Tongue (tissue), 2 donors: Measurements from ENCODE around the gene P2RY12. TPM values are rescaled to one million over a fixed set of nuclear protein-coding genes. Genes with fewer than 3 reads are reported as not detected.
"Not testable (repeated sequence)": the region's sequence is repeated elsewhere in the genome, so short reads cannot be mapped to it uniquely, and the experiment has no call there.

Experiments
- DNase-seq: peaks from one replicate; pipeline ENCODE4 v3.0.0-alpha.2; 2015
- total RNA-seq: library from RNA; depleted of rRNA; stranded (reverse); fragments of >200 nt; gene quantifications from one replicate; pipeline ENCODE4 v1.2.3, GENCODE V29; 2014

P2RY12 gene
- total RNA-seq, 1 donor from 2014 or later = 0.21 TPM

GRCh38 chr3:151393146-151393830 is 8.7 kb upstream of the P2RY12 start:
- DNase-seq = no peak

GRCh38 chr3:151392191-151392590 is 7.6 kb upstream of the P2RY12 start:
- DNase-seq = not testable (repeated sequence)

GRCh38 chr3:151391720-151392119 is 7.2 kb upstream of the P2RY12 start:
- no peak for DNase-seq

GRCh38 chr3:151387842-151388241 is 3.3 kb upstream of the P2RY12 start:
- DNase-seq = no peak

GRCh38 chr3:151387432-151387831 is 2.9 kb upstream of the P2RY12 start:
- DNase-seq = no peak

GRCh38 chr3:151386056-151386455 is 1.5 kb upstream of the P2RY12 start:
- no peak for DNase-seq

- no peak for DNase-seq
Measured at GRCh38 chr3:151383956-151384355, 597 bp downstream of the P2RY12 start.

- no peak for DNase-seq
Measured at GRCh38 chr3:151383111-151383510, 1.4 kb downstream of the P2RY12 start.

GRCh38 chr3:151382671-151383070 is 1.9 kb downstream of the P2RY12 start:
- no peak for DNase-seq

GRCh38 chr3:151379083-151379734 is 5.3 kb downstream of the P2RY12 start:
- DNase-seq = no peak

- no peak for DNase-seq
Measured at GRCh38 chr3:151377768-151378385, 6.7 kb downstream of the P2RY12 start.

- no peak for DNase-seq
Measured at GRCh38 chr3:151372063-151372820, 12.3 kb downstream of the P2RY12 start.

- no peak for DNase-seq
Measured at GRCh38 chr3:151371526-151371925, 13.0 kb downstream of the P2RY12 start.

- no peak for DNase-seq
Measured at GRCh38 chr3:151367448-151367847, 17.1 kb downstream of the P2RY12 start.

- no peak for DNase-seq
Measured at GRCh38 chr3:151366993-151367392, 17.6 kb downstream of the P2RY12 start.

- no peak for DNase-seq
Measured at GRCh38 chr3:151362751-151363174, 21.8 kb downstream of the P2RY12 start.

GRCh38 chr3:151357463-151357850 is 27.1 kb downstream of the P2RY12 start:
- peak; percentile 13 for DNase-seq

GRCh38 chr3:151356794-151357462 is 27.6 kb downstream of the P2RY12 start:
- no peak for DNase-seq

- DNase-seq = no peak
Measured at GRCh38 chr3:151351648-151352047, 32.9 kb downstream of the P2RY12 start.

- no peak for DNase-seq
Measured at GRCh38 chr3:151351219-151351618, 33.3 kb downstream of the P2RY12 start.

- no peak for DNase-seq
Measured at GRCh38 chr3:151350656-151351055, 33.9 kb downstream of the P2RY12 start.

- DNase-seq = no peak
Measured at GRCh38 chr3:151347432-151347831, 37.1 kb downstream of the P2RY12 start.
